Measurements from ENCODE around the gene HSD17B3.

GRCh38 chr9:96293498-96294158, 8.3 kb downstream of the HSD17B3 start:
- TF ChIP-seq CTCF (IDR thresholded peaks at IDR 0.05) (no peak), POLR2A (IDR thresholded peaks at IDR 0.05) (no peak)

All from Peyer's patch (tissue), 4 donors.